NOMO-1 (cell line): Measurements from ENCODE around the gene MAP7D1.
"Not testable (repeated sequence)": the region's sequence is repeated elsewhere in the genome, so short reads cannot be mapped to it uniquely, and the experiment has no call there.

Experiments
- DNase-seq, 2 experiments: peaks; one replicate each; lab custom pipeline; 2025; ENCODE audit not compliant: unreplicated experiment in 2 of 2; lab: John Stamatoyannopoulos, UW

MAP7D1 gene

GRCh38 chr1:36198641-36199040, 42.7 kb downstream of the MAP7D1 start:
- DNase-seq: no peak

- DNase-seq: no peak
These were observed 44.2 kb downstream of the MAP7D1 start for GRCh38 chr1:36199934-36200741.

GRCh38 chr1:36203027-36203553, 47.1 kb downstream of the MAP7D1 start:
- DNase-seq: no peak

- peak; percentile 17 to 34 for DNase-seq
These were observed 47.8 kb downstream of the MAP7D1 start for GRCh38 chr1:36203554-36204346.

- no peak for DNase-seq
These were observed 48.5 kb downstream of the MAP7D1 start for GRCh38 chr1:36204347-36204909.

- DNase-seq: no peak
These were observed 50.4 kb downstream of the MAP7D1 start for GRCh38 chr1:36206323-36206858.

GRCh38 chr1:36207339-36207738, 51.4 kb downstream of the MAP7D1 start:
- DNase-seq: no peak

GRCh38 chr1:36208978-36209703, 53.2 kb downstream of the MAP7D1 start:
- peak; percentile 69 to 87 for DNase-seq

- no peak for DNase-seq
These were observed 55.3 kb downstream of the MAP7D1 start for GRCh38 chr1:36211307-36211706.

- DNase-seq: no peak
These were observed 55.9 kb downstream of the MAP7D1 start for GRCh38 chr1:36211841-36212240.

GRCh38 chr1:36212782-36213181, 56.8 kb downstream of the MAP7D1 start:
- DNase-seq: peak; percentile 28 to 43

GRCh38 chr1:36217670-36218069, 61.7 kb downstream of the MAP7D1 start:
- no peak for DNase-seq

GRCh38 chr1:36221901-36222300, 65.9 kb downstream of the MAP7D1 start:
- not testable (repeated sequence) for DNase-seq

GRCh38 chr1:36222481-36223380, 66.8 kb downstream of the MAP7D1 start:
- DNase-seq: peak; percentile 21 to 56

GRCh38 chr1:36223381-36223995, 67.5 kb downstream of the MAP7D1 start:
- DNase-seq: peak in 1 of 2 experiments; percentile 56

GRCh38 chr1:36223996-36224536, 68.1 kb downstream of the MAP7D1 start, which contains the start of gene THRAP3:
THRAP3 (plus strand) TSS chr1:36224443; CDS start chr1:36282564, 58,121 bp downstream.
- peak; percentile 99 for DNase-seq

- peak; percentile 89 to 90 for DNase-seq
These were observed 68.8 kb downstream of the MAP7D1 start for GRCh38 chr1:36224537-36225282.
